Heart left ventricle (tissue), 16 donors: Measurements from ENCODE around the gene FRRS1. TPM values are rescaled to one million over a fixed set of nuclear protein-coding genes. Genes with fewer than 3 reads are reported as not detected.

Experiments
- ATAC-seq, 4 donors: fragments of 200-7000 bp; cut with Tn5 transposase; one replicate each; pipeline ENCODE4 v1.9.1; 2020 to 2022; ENCODE audit warnings: moderate library complexity in 4 of 4, mild to moderate bottlenecking in 3 of 4, moderate number of reproducible peaks in 1 of 4
- DNase-seq, 5 donors: peaks; one replicate each; pipeline ENCODE4 v3.0.0-alpha.2; 2020
- H3K27ac ChIP-seq, 12 donors: fragments of 200-600 bp; sonication (generic) in 4 of 12; one replicate each; pipeline versions ENCODE4 v1.5.0 to v1.8.0; 2016 to 2022; ENCODE audit warnings: mild to moderate bottlenecking in 2 of 12
- H3K27me3 ChIP-seq, 9 donors: fragments of 200-600 bp; sonication (generic) in 2 of 9; one replicate each; pipeline versions ENCODE4 v1.5.1 to v1.8.0; 2016 to 2022; ENCODE audit warnings: mild to moderate bottlenecking in 3 of 9
- H3K36me3 ChIP-seq, 9 donors: fragments of 200-600 bp; sonication (generic) in 2 of 9; one replicate each; pipeline versions ENCODE4 v1.5.0 to v1.8.0; 2018 to 2022; ENCODE audit warnings: mild to moderate bottlenecking in 2 of 9
- H3K4me1 ChIP-seq, 12 donors: fragments of 200-600 bp; sonication (generic) in 4 of 12; one replicate each; pipeline versions ENCODE4 v1.5.0 to v1.8.0; 2016 to 2022; ENCODE audit warnings: mild to moderate bottlenecking in 3 of 12
- H3K4me3 ChIP-seq, 12 donors: fragments of 200-600 bp; sonication (generic) in 4 of 12; one replicate each; pipeline versions ENCODE4 v1.5.0 to v1.8.0; 2017 to 2022; ENCODE audit warnings: mild to moderate bottlenecking in 9 of 12, moderate library complexity in 4 of 12
- H3K9me3 ChIP-seq, 12 donors: fragments of 200-600 bp; sonication (generic) in 4 of 12; one replicate each; pipeline versions ENCODE4 v1.5.0 to v1.8.0; 2016 to 2022; ENCODE audit warnings: mild to moderate bottlenecking in 1 of 12
- POLR2A ChIP-seq, 2 donors: fragments of 450-650 bp; IDR thresholded peaks; one replicate each; pipeline ENCODE4 v1.6.1; 2017; ENCODE audit warnings: antibody characterized with exemption in 2 of 2, mild to moderate bottlenecking in 2 of 2, moderate library complexity in 2 of 2
- WGBS, 4 donors: extraction: QIAGEN DNeasy Blood & Tissue Kit in 2 of 4; methylation state at CpG; one replicate each; pipeline versions ENCODE4 v1.1.5 to v1.1.7; 2013 to 2018; 5-methylcytosine and 5-hydroxymethylcytosine counted together
- intact Hi-C, 10 donors: fragments of 100-400 bp; cut with DNase I; formaldehyde crosslinking; loops; one replicate each; pipeline versions ENCODE4 v1.11.1 to v1.14.2; 2022
- polyA plus RNA-seq, 2 donors: library from polyadenylated mRNA; stranded (reverse); fragments of 200-250 nt; gene quantifications; one replicate each; pipeline ENCODE4 v1.2.3, GENCODE V29; 2013
- total RNA-seq, 9 donors: library from RNA; depleted of rRNA in 2 of 9; stranded (reverse); fragments of >200 nt in 2 of 9; fragmentation: NEBNext Ultra II Directional in 3 of 9; extraction: Animal tissue kit (Norgen Biotek cat#: 25700) in 3 of 9; gene quantifications; one replicate each; pipeline versions ENCODE4 v1.1.0 to v1.2.4, GENCODE V29; 2016 to 2023
- TF ChIP-seq, protein P1 (sequence below), 12 donors: fragments of 200-600 bp; sonication (generic) in 4 of 12; IDR thresholded peaks; one replicate each; pipeline versions ENCODE4 v1.5.0 to v1.8.0; 2018 to 2022; ENCODE audit warnings: antibody characterized with exemption in 12 of 12, mild to moderate bottlenecking in 5 of 12
- donor health status: ischemic (EF 13 %, LVEDD 7.1; RV severe dilation, severe dysfunction).
- donor health status: healthy with polysubstance abuse.
- donor health status: DM: no; HTN: yes; CAD: no.
- donor health status: DM: no; HTN: no; CAD: no.
- donor health status: ischemic (EF 25% LVEDD 6.9; RV normal size, moderate dysfunction).
- donor health status: ischemic (EF 25% LVEDD 5.7; RV mildly dilated, moderate dysfunction).
- donor health status: healthy.
- donor health status: DM: yes; HTN: yes; CAD: no.
- donor health status: ischemic (EF 35%, LVEDD 5.7; RV mildly dilated, moderate dysfunction).
- donor health status: nonischemic (EF 11% LVEDD 7.7; RV severe dilation, severe dysfunction).
- donor health status: DM: yes; HTN: yes; CAD: no.
- donor health status: PGD.
- donor health status: ischemic (EF 29% LVEDD 5.4; RV normal size, mild dysfunction).
- donor health status: nonischemic (EF 23%, LVEDD 6.1; RV moderate dilation, normal function).

FRRS1 gene
- total and polyA plus RNA-seq, 11 donors: 0.50 to 9.3 (median 5.4) TPM

DNA sequence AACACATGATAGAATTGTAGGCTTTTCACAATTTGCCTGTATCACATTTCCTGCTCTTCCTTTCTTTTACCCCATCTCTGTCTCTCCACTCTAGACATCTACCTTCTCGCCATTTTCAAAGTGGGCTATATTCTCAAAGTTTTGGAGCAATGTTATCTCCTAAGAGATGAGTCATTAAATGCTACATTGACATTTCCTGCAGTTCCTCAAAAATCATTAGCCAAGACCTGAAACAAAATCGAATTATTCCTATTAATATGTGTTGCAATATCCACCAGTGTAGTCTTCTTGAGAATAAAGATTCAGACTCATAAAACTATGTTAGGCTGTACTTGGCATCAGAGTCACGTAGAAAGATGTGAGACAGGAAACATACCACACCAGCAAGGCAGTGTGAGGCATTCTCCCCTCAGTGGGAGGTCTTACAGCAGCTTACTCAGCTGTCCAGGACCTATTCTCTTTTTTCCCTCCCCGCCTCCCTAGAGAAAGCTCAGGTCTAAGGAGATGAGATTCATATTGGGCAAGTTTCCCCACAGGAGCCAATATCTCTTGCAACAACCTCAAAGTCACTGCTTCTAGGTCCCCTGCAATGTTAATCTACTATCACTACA, 38.8 kb downstream of the FRRS1 start:
- DNase-seq: no peak
- Histone ChIP-seq H3K4me1 (peaks cover 0 to 21% (median 8%) of the 10 kb centered on the region in 12 donors), H3K4me3 (peak overlapping the region in 8 of 12 donors; percentile 0 to 41 (median 26)), H3K27me3 (no peaks in the 10 kb centered on the region), H3K27ac (peak overlapping the region; percentile 30 to 85 (median 73)), H3K36me3 (peaks cover 0 to 35% (median 0%) of the 10 kb centered on the region in 9 donors), H3K9me3 (no peaks in the 10 kb centered on the region)
- TF ChIP-seq, protein P1, sequence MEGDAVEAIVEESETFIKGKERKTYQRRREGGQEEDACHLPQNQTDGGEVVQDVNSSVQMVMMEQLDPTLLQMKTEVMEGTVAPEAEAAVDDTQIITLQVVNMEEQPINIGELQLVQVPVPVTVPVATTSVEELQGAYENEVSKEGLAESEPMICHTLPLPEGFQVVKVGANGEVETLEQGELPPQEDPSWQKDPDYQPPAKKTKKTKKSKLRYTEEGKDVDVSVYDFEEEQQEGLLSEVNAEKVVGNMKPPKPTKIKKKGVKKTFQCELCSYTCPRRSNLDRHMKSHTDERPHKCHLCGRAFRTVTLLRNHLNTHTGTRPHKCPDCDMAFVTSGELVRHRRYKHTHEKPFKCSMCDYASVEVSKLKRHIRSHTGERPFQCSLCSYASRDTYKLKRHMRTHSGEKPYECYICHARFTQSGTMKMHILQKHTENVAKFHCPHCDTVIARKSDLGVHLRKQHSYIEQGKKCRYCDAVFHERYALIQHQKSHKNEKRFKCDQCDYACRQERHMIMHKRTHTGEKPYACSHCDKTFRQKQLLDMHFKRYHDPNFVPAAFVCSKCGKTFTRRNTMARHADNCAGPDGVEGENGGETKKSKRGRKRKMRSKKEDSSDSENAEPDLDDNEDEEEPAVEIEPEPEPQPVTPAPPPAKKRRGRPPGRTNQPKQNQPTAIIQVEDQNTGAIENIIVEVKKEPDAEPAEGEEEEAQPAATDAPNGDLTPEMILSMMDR (IDR thresholded peaks at IDR 0.05): no peak
- TF ChIP-seq POLR2A (IDR thresholded peaks at IDR 0.05): no peak
- 62 to 71% (median 67%) methylated on average over 4 of the region's 4 CpGs for WGBS, 4 donors
- intact Hi-C loops: loop anchor here in 1 of 10 donors (2.0 kb wide), 1 partner anchor 77 kb away; no protein-coding TSS in a partner anchor
- ATAC-seq: peak in 2 of 4 donors; percentile 41 to 49

DNA sequence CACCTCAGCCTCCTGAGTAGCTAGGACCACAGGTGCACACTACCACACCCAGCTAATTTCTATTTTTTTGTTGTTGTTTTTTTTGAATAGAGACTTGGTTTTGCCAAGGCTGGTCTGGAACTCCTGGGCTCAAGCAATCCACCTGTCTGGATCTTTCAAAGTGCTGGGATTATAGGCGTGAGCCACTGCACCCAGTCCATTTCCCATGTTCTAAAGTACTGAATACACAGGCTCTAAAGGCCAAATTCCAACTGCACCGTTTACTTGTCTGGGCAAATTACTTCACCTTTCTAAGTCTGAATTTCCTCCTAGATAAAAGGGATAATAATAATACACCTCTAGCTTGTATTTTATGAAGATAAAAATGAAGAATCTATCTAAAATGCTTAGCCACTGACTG, 39.6 kb downstream of the FRRS1 start:
- no peak overlapping the region for H3K4me3 ChIP-seq
- peaks cover 0 to 21% (median 8%) of the 10 kb centered on the region in 12 donors for H3K4me1 ChIP-seq
- no peaks in the 10 kb centered on the region for H3K27me3 ChIP-seq
- H3K36me3 ChIP-seq: peaks cover 0 to 35% (median 0%) of the 10 kb centered on the region in 9 donors
- 74 to 83% (median 78%) methylated on average over 2 of the region's 2 CpGs for WGBS, 4 donors
- no peak for DNase-seq
- H3K27ac ChIP-seq: peak overlapping the region in 2 of 12 donors; percentile 26 to 85
- TF ChIP-seq, protein P1 (IDR thresholded peaks at IDR 0.05): no peak
- no peak for TF ChIP-seq POLR2A (IDR thresholded peaks at IDR 0.05)
- no peak for ATAC-seq
- intact Hi-C loops: no loop called here
- H3K9me3 ChIP-seq: no peaks in the 10 kb centered on the region

DNA sequence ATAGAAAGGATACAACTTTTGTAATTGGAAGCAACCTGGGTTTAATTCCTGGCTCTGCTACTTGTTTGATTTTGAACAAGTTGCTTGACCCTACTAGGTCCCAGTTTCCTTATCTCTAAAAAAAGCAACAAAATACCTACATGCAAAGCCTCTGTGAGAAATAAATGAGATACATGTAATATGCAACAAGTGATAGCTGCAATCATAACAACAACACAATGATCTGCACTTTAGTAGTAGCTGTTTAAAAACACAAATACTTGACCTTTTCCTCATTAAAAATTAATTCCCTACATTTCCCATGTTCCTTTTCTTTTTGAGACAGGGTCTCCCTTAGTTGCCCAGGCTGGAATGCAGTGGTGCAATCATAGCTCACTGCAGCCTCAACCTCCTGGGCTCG, 40.0 kb downstream of the FRRS1 start:
- TF ChIP-seq POLR2A (IDR thresholded peaks at IDR 0.05): no peak
- TF ChIP-seq, protein P1 (IDR thresholded peaks at IDR 0.05): no peak
- Histone ChIP-seq H3K9me3 (no peaks in the 10 kb centered on the region), H3K27me3 (no peaks in the 10 kb centered on the region), H3K36me3 (peaks cover 0 to 35% (median 0%) of the 10 kb centered on the region in 9 donors), H3K4me1 (peaks cover 0 to 21% (median 8%) of the 10 kb centered on the region in 12 donors), H3K27ac (peak overlapping the region in 2 of 12 donors; percentile 5 to 85), H3K4me3 (no peak overlapping the region)
- intact Hi-C loops: no loop called here
- WGBS, 4 donors: 90 to 98% (median 96%) methylated on average over 1 of the region's 1 CpG
- ATAC-seq (no peak), DNase-seq (no peak)

DNA sequence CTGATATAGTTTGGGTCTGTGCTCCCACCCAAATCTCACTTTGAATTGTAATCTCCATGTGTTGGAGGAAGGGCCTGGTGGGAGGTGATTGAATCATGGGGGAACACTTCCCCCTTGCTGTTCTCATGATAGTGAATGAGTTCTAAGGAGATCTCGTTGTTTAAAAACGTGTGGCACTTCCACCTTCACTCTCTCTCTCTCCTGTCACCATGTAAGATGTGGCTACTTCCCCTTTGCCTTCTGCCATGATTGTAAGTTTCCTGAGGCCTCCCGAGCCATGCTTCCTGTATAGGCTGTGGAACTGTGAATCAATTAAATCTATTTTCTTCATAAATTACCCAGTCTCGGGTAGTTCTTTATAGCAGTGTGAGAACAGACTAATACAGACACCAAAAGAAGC, 40.4 kb downstream of the FRRS1 start:
- 46 to 53% (median 52%) methylated on average over 4 of the region's 4 CpGs for WGBS, 4 donors
- H3K27me3 ChIP-seq: no peaks in the 10 kb centered on the region
- ATAC-seq: no peak
- peaks cover 0 to 21% (median 8%) of the 10 kb centered on the region in 12 donors for H3K4me1 ChIP-seq
- TF ChIP-seq, protein P1 (IDR thresholded peaks at IDR 0.05): no peak
- TF ChIP-seq POLR2A (IDR thresholded peaks at IDR 0.05): no peak
- intact Hi-C loops: no loop called here
- H3K36me3 ChIP-seq: peaks cover 0 to 35% (median 0%) of the 10 kb centered on the region in 9 donors
- peak overlapping the region in 2 of 12 donors; percentile 5 to 16 for H3K27ac ChIP-seq
- DNase-seq: no peak
- H3K4me3 ChIP-seq: no peak overlapping the region
- H3K9me3 ChIP-seq: no peaks in the 10 kb centered on the region
